Neural cell (in vitro differentiated cells): Measurements from ENCODE around the gene EDNRA. TPM values are rescaled to one million over a fixed set of nuclear protein-coding genes. Genes with fewer than 3 reads are reported as not detected.

ENCODE experiments used
- H2AFZ ChIP-seq: fragments of 200-600, 300-800 bp; sonication (generic), shearing (Covaris generic); 2 replicates; pipeline ENCODE4 v1.6.0; 2014; ENCODE audit warnings: low read depth, mild to moderate bottlenecking, antibody characterized with exemption, low read length, moderate library complexity
- H3F3A ChIP-seq: fragments of 200-600 bp; shearing (Covaris generic); 2 replicates; pipeline ENCODE4 v1.6.1; 2016; ENCODE audit warnings: mild to moderate bottlenecking, moderate library complexity, mixed read lengths, antibody characterized with exemption, low read length; ENCODE audit not compliant: insufficient read depth, poor library complexity, severe bottlenecking
- H3K27ac ChIP-seq: fragments of 200-600, 300-800 bp; sonication (generic), shearing (Covaris generic); 2 replicates; pipeline ENCODE4 v1.5.1; 2014; ENCODE audit warnings: mild to moderate bottlenecking, low read length, moderate library complexity
- H3K27me3 ChIP-seq: fragments of 300-800, 200-600 bp; sonication (generic), shearing (Covaris generic); 2 replicates; pipeline ENCODE4 v1.6.0; 2014; ENCODE audit warnings: mild to moderate bottlenecking, low read depth, low read length, moderate library complexity; ENCODE audit not compliant: insufficient read depth
- H3K36me3 ChIP-seq: fragments of 300-800, 200-600 bp; sonication (generic), shearing (Covaris generic); 2 replicates; pipeline ENCODE4 v1.5.1; 2014; ENCODE audit warnings: mild to moderate bottlenecking, antibody characterized with exemption, low read length, moderate library complexity; ENCODE audit not compliant: insufficient read depth
- H3K4me2 ChIP-seq: fragments of 300-800, 200-600 bp; sonication (generic), shearing (Covaris generic); 2 replicates; pipeline ENCODE4 v1.6.0; 2014; ENCODE audit warnings: mild to moderate bottlenecking, low read length
- H3K4me3 ChIP-seq: fragments of 300-800, 200-600 bp; sonication (generic), shearing (Covaris generic); 2 replicates; pipeline ENCODE4 v1.5.1; 2014; ENCODE audit warnings: mild to moderate bottlenecking, low read length, moderate library complexity
- H3K79me2 ChIP-seq: fragments of 200-600 bp; shearing (Covaris generic); replicated peaks from 2 replicates; pipeline ENCODE4 v1.6.0; 2014; ENCODE audit warnings: mild to moderate bottlenecking, low read length, moderate library complexity; ENCODE audit not compliant: insufficient read depth
- H3K9ac ChIP-seq: fragments of 300-800, 200-600 bp; sonication (generic), shearing (Covaris generic); 2 replicates; pipeline ENCODE4 v1.6.1; 2016; ENCODE audit warnings: mild to moderate bottlenecking, low read length, mixed read lengths
- H3K9me2 ChIP-seq: fragments of 200-600 bp; shearing (Covaris generic); 2 replicates; pipeline ENCODE4 v1.6.1; 2016; ENCODE audit warnings: mild to moderate bottlenecking, low read length, mixed read lengths; ENCODE audit not compliant: insufficient read depth
- H3K9me3 ChIP-seq: fragments of 200-600, 300-800 bp; sonication (generic), shearing (Covaris generic); 2 replicates; pipeline ENCODE4 v1.6.1; 2016; ENCODE audit warnings: mild to moderate bottlenecking, mixed run types, low read length, moderate library complexity, mixed read lengths
- H4K20me1 ChIP-seq: fragments of 200-600 bp; shearing (Covaris generic); 2 replicates; pipeline ENCODE4 v1.6.1; 2016; ENCODE audit warnings: mild to moderate bottlenecking, mixed run types; ENCODE audit not compliant: insufficient read depth
- EP300 ChIP-seq: fragments of 450-650 bp; conservative IDR thresholded peaks from 2 replicates; pipeline ENCODE4 v1.6.1; 2014; ENCODE audit warnings: antibody characterized with exemption, mild to moderate bottlenecking, moderate library complexity; ENCODE audit not compliant: poor library complexity, severe bottlenecking
- EZH2 ChIP-seq: fragments of 200-600, 300-800 bp; shearing (Covaris generic), sonication (generic); IDR thresholded peaks from 2 replicates; pipeline ENCODE4 v1.6.1; 2014; ENCODE audit warnings: antibody characterized with exemption, low read length, borderline replicate concordance, mild to moderate bottlenecking; ENCODE audit not compliant: insufficient read depth, poor library complexity, severe bottlenecking
- MXI1 ChIP-seq: fragments of 450-650 bp; conservative IDR thresholded peaks from 2 replicates; pipeline ENCODE4 v1.6.1; 2014; ENCODE audit warnings: antibody characterized with exemption, mild to moderate bottlenecking; ENCODE audit not compliant: poor library complexity, severe bottlenecking
- POLR2AphosphoS5 ChIP-seq: IDR thresholded peaks from 2 replicates; pipeline ENCODE4 v1.6.1; 2012
- RAD21 ChIP-seq: fragments of 450-650 bp; conservative IDR thresholded peaks from 2 replicates; pipeline ENCODE4 v1.6.1; 2014; ENCODE audit warnings: antibody characterized with exemption, mild to moderate bottlenecking, moderate library complexity
- SMC3 ChIP-seq: fragments of 450-650 bp; conservative IDR thresholded peaks from 2 replicates; pipeline ENCODE4 v1.6.1; 2014; ENCODE audit warnings: antibody characterized with exemption, mild to moderate bottlenecking, moderate library complexity; ENCODE audit not compliant: poor library complexity
- TAF1 ChIP-seq: IDR thresholded peaks from 2 replicates; pipeline ENCODE4 v1.6.1; 2012; ENCODE audit warnings: low read depth
- polyA plus RNA-seq: library from polyadenylated mRNA; depleted of rRNA; stranded (reverse); fragments of >200 nt; gene quantifications from 2 replicates; pipeline ENCODE4 v1.2.3, GENCODE V29; 2014
- TF ChIP-seq, protein P1 (sequence below): IDR thresholded peaks from 2 replicates; pipeline ENCODE4 v1.6.1; 2012; ENCODE audit warnings: borderline replicate concordance
- TF ChIP-seq, protein P2 (sequence below): fragments of 450-650 bp; IDR thresholded peaks from 2 replicates; pipeline ENCODE4 v1.5.1; 2014; ENCODE audit warnings: antibody characterized with exemption, mild to moderate bottlenecking, moderate library complexity; ENCODE audit not compliant: poor library complexity, severe bottlenecking

EDNRA gene
- polyA plus RNA-seq, 1 donor from 2014 or later = 0.19 TPM

GRCh38 chr4:147594107-147594506, 113.2 kb downstream of the EDNRA start:
- H3K9me3 ChIP-seq = no peaks in the 10 kb centered on the region
- no peak overlapping the region for H3K27ac ChIP-seq
- no peaks in the 10 kb centered on the region for H3K36me3 ChIP-seq
- no peaks in the 10 kb centered on the region for H3F3A ChIP-seq
- H3K4me3 ChIP-seq = no peak overlapping the region
- H3K9ac ChIP-seq = no peak overlapping the region
- no peaks in the 10 kb centered on the region for H3K27me3 ChIP-seq
- no peak overlapping the region for H3K4me2 ChIP-seq
- H3K79me2 ChIP-seq = no peaks in the 10 kb centered on the region
- H2AFZ ChIP-seq = no peak overlapping the region
- no peaks in the 10 kb centered on the region for H4K20me1 ChIP-seq
- TF ChIP-seq TAF1 = no peak
- TF ChIP-seq, protein P1, sequence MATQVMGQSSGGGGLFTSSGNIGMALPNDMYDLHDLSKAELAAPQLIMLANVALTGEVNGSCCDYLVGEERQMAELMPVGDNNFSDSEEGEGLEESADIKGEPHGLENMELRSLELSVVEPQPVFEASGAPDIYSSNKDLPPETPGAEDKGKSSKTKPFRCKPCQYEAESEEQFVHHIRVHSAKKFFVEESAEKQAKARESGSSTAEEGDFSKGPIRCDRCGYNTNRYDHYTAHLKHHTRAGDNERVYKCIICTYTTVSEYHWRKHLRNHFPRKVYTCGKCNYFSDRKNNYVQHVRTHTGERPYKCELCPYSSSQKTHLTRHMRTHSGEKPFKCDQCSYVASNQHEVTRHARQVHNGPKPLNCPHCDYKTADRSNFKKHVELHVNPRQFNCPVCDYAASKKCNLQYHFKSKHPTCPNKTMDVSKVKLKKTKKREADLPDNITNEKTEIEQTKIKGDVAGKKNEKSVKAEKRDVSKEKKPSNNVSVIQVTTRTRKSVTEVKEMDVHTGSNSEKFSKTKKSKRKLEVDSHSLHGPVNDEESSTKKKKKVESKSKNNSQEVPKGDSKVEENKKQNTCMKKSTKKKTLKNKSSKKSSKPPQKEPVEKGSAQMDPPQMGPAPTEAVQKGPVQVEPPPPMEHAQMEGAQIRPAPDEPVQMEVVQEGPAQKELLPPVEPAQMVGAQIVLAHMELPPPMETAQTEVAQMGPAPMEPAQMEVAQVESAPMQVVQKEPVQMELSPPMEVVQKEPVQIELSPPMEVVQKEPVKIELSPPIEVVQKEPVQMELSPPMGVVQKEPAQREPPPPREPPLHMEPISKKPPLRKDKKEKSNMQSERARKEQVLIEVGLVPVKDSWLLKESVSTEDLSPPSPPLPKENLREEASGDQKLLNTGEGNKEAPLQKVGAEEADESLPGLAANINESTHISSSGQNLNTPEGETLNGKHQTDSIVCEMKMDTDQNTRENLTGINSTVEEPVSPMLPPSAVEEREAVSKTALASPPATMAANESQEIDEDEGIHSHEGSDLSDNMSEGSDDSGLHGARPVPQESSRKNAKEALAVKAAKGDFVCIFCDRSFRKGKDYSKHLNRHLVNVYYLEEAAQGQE = no peak
- no peak for TF ChIP-seq EP300
- no peak for TF ChIP-seq SMC3
- TF ChIP-seq, protein P2, sequence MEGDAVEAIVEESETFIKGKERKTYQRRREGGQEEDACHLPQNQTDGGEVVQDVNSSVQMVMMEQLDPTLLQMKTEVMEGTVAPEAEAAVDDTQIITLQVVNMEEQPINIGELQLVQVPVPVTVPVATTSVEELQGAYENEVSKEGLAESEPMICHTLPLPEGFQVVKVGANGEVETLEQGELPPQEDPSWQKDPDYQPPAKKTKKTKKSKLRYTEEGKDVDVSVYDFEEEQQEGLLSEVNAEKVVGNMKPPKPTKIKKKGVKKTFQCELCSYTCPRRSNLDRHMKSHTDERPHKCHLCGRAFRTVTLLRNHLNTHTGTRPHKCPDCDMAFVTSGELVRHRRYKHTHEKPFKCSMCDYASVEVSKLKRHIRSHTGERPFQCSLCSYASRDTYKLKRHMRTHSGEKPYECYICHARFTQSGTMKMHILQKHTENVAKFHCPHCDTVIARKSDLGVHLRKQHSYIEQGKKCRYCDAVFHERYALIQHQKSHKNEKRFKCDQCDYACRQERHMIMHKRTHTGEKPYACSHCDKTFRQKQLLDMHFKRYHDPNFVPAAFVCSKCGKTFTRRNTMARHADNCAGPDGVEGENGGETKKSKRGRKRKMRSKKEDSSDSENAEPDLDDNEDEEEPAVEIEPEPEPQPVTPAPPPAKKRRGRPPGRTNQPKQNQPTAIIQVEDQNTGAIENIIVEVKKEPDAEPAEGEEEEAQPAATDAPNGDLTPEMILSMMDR = no peak
- no peak for TF ChIP-seq POLR2AphosphoS5
- TF ChIP-seq MXI1 = no peak
- no peak for TF ChIP-seq RAD21
- no peak for TF ChIP-seq EZH2
- no peaks in the 10 kb centered on the region for H3K9me2 ChIP-seq

Other genes starting within 250 kb of the EDNRA start
- 48.8 and 50.2 TPM in 2 replicates for gene TMEM184C, start 136.3 kb downstream of the EDNRA start, polyA plus RNA-seq
- 19.3 and 23.6 TPM in 2 replicates for gene PRMT9, start 203.1 kb downstream of the EDNRA start, polyA plus RNA-seq